ENCODE data around the gene SEMA5A.

Gene SEMA5A

GRCh38 chr5:9474219-9475002 is 71.5 kb downstream of the SEMA5A start:
- DNase-seq = no peak

GRCh38 chr5:9473624-9474023 is 72.3 kb downstream of the SEMA5A start:
- no peak for DNase-seq

- DNase-seq = no peak
Measured at GRCh38 chr5:9470410-9470809, 75.5 kb downstream of the SEMA5A start.

GRCh38 chr5:9468060-9468388 is 77.9 kb downstream of the SEMA5A start:
- DNase-seq = no peak

GRCh38 chr5:9467199-9468059 is 78.4 kb downstream of the SEMA5A start:
- no peak for DNase-seq

GRCh38 chr5:9466697-9467096 is 79.2 kb downstream of the SEMA5A start:
- DNase-seq = no peak

GRCh38 chr5:9464478-9464877 is 81.4 kb downstream of the SEMA5A start:
- no peak for DNase-seq

- no peak for DNase-seq
Measured at GRCh38 chr5:9462109-9462508, 83.8 kb downstream of the SEMA5A start.

- no peak for DNase-seq
Measured at GRCh38 chr5:9460885-9461645, 84.8 kb downstream of the SEMA5A start.

GRCh38 chr5:9456435-9457042 is 89.3 kb downstream of the SEMA5A start:
- DNase-seq = peak; percentile 21

GRCh38 chr5:9455826-9456434 is 89.9 kb downstream of the SEMA5A start:
- DNase-seq = no peak

- DNase-seq = no peak
Measured at GRCh38 chr5:9454491-9454890, 91.4 kb downstream of the SEMA5A start.

- DNase-seq = no peak
Measured at GRCh38 chr5:9454012-9454481, 91.8 kb downstream of the SEMA5A start.

- no peak for DNase-seq
Measured at GRCh38 chr5:9453480-9454011, 92.3 kb downstream of the SEMA5A start.

GRCh38 chr5:9452181-9452580 is 93.7 kb downstream of the SEMA5A start:
- no peak for DNase-seq

GRCh38 chr5:9451037-9451436 is 94.8 kb downstream of the SEMA5A start:
- DNase-seq = no peak

- DNase-seq = no peak
Measured at GRCh38 chr5:9447691-9448090, 98.2 kb downstream of the SEMA5A start.

GRCh38 chr5:9445826-9446388 is 100.0 kb downstream of the SEMA5A start:
- no peak for DNase-seq

- no peak for DNase-seq
Measured at GRCh38 chr5:9444346-9444745, 101.5 kb downstream of the SEMA5A start.

- DNase-seq = no peak
Measured at GRCh38 chr5:9441610-9442009, 104.3 kb downstream of the SEMA5A start.

- no peak for DNase-seq
Measured at GRCh38 chr5:9440517-9440916, 105.4 kb downstream of the SEMA5A start.
